ENCODE measurements around the gene FAM162A.

DNA sequence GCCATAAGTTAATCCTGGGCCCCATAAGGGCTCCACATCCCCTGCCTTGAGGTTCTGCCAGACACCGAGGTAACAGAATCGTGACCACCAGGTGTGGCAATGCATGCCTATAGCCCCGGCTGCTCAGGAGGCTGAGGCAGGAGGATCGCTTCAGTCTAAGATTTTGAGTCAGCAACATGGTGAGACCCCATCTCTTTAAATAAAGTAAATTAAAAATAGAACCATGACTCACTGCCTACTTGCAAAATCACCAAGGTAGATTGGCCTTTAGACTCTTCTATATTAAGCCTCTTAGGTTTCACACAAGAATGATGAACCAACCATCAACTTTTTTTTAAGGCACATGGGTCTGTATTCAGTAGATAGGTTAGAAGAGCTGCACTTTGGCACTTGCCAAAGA is 22.2 kb downstream of the FAM162A start:
- TF ChIP-seq CTCF (IDR thresholded peaks at IDR 0.05) (no peak), EP300 (IDR thresholded peaks at IDR 0.05) (no peak)
